ENCODE data around the gene FUS.

Gene FUS

GRCh38 chr16:31148896-31149295, 31.0 kb upstream of the FUS start:
- no peak for ATAC-seq
- TF ChIP-seq TSHZ2 (CRISPR knock-in tag; IDR thresholded peaks at IDR 0.05): no peak
- no peak for TF ChIP-seq CSRNP3 (CRISPR knock-in tag; IDR thresholded peaks at IDR 0.05)
- no peak for TF ChIP-seq BACH2 (CRISPR knock-in tag; IDR thresholded peaks at IDR 0.05; ENCODE audit: borderline replicate concordance)
- TF ChIP-seq OSR1 (CRISPR knock-in tag; IDR thresholded peaks at IDR 0.05): no peak
- TF ChIP-seq POU6F1 (CRISPR knock-in tag; IDR thresholded peaks at IDR 0.05; ENCODE audit: borderline replicate concordance, low read depth): no peak
- no peak for TF ChIP-seq ZC3H10 (CRISPR knock-in tag; IDR thresholded peaks at IDR 0.05)
- no peak for TF ChIP-seq CREB5 (CRISPR knock-in tag; IDR thresholded peaks at IDR 0.05; ENCODE audit: low read depth)
- no peak for TF ChIP-seq ZFP3 (CRISPR knock-in tag; IDR thresholded peaks at IDR 0.05)
- no peak for TF ChIP-seq SNAI2 (CRISPR knock-in tag; IDR thresholded peaks at IDR 0.05)
- no peak for TF ChIP-seq PPARA (CRISPR knock-in tag; IDR thresholded peaks at IDR 0.05; ENCODE audit: borderline replicate concordance)
- TF ChIP-seq ZNF565 (CRISPR knock-in tag; conservative IDR thresholded peaks at IDR 0.05; ENCODE audit: low read depth): no peak
- no peak for TF ChIP-seq PATZ1 (CRISPR knock-in tag; IDR thresholded peaks at IDR 0.05; ENCODE audit: borderline replicate concordance)

GRCh38 chr16:31149332-31149731, 30.6 kb upstream of the FUS start:
- no peak for ATAC-seq
- TF ChIP-seq CSDC2 (CRISPR knock-in tag; IDR thresholded peaks at IDR 0.05): no peak
- TF ChIP-seq RARB (CRISPR knock-in tag; IDR thresholded peaks at IDR 0.05): no peak
- no peak for TF ChIP-seq POU6F1 (CRISPR knock-in tag; IDR thresholded peaks at IDR 0.05; ENCODE audit: borderline replicate concordance, low read depth)
- TF ChIP-seq TSHZ2 (CRISPR knock-in tag; IDR thresholded peaks at IDR 0.05): no peak
- TF ChIP-seq ZNF8 (CRISPR knock-in tag; IDR thresholded peaks at IDR 0.05): no peak
- TF ChIP-seq CSRNP3 (CRISPR knock-in tag; IDR thresholded peaks at IDR 0.05): no peak
- TF ChIP-seq OSR1 (CRISPR knock-in tag; IDR thresholded peaks at IDR 0.05): no peak
- TF ChIP-seq PPARA (CRISPR knock-in tag; IDR thresholded peaks at IDR 0.05; ENCODE audit: borderline replicate concordance): no peak
- no peak for TF ChIP-seq ISL1 (CRISPR knock-in tag; IDR thresholded peaks at IDR 0.05)
- no peak for TF ChIP-seq BACH2 (CRISPR knock-in tag; IDR thresholded peaks at IDR 0.05; ENCODE audit: borderline replicate concordance)
- no peak for TF ChIP-seq ZFP3 (CRISPR knock-in tag; IDR thresholded peaks at IDR 0.05)
